AG20443 (cell line): ENCODE data around the gene PLXNA2.

Source experiments
- DNase-seq: peaks from one replicate; pipeline ENCODE4 v3.0.0; 2012; ENCODE audit warnings: low spot score, mixed read lengths

The PLXNA2 gene

DNA sequence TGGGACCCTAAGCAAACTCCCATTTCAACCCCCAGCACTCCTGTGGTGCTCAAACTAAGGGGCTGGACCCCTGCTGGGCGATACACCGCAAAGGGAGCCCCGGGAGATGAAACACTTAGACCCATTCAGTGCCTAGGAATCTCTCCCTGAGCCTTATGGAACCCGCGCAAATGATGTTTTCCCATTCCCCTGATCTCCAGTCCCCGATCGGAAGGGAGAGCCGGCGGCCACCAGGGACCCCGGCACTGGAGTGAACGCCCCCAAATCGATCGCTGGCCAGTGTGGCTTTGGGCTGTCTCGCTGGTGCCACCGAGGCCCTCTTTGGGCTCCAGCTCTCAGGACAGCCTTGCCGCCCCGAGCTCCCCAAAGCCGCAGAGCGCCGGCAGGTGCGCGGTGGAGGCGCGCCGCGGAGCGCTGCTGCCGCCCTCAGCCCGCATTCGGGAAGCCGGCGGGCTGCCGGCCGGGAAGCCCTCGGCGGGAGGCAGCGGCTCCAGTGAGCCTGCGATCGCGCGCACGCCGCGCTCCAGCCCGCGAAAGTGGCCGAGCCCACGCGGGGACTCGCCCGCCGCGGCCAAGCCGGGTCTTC lies 1.1 kb downstream of the PLXNA2 start:
- DNase-seq, result peak; percentile 64

DNA sequence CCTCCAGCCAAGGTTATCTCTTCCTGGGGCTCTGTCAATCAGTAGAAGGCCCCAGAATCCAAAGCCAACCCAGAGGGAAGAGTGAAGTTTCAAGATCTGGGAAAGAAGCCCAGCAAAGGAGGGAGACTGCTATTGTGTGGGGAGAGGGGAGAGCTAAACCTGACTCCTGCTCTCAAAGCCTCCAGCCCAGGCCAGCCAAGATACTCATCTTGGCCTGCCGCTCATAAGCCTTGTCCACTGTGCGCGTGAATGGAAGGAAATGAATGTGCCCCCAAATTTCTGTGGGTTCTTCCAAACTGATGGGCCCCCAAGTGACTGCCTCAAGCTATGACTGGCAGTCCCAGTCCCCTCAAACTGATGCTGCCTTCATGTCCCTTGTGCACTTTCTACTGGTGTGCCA lies 2.0 kb downstream of the PLXNA2 start:
- no peak for DNase-seq

DNA sequence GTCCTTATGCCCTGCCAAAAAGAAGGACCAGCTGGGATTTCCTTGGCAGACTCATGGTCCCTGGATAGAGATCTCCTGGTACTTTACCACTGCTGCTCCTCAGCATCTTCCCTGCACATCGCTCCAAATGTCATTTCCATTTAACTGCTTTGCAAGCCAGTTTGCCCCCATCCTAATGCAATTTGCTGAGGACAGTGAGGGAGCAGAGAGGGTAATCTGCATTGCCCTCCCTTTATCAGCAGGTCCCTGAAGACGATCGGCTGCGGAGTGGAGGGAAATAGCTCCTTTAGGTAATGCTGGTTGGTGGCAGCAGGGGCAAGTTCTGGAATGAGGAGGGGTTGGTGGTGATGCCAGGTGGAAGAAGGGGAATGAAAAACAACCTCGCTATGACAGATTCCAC lies 2.7 kb downstream of the PLXNA2 start:
- no peak for DNase-seq

DNA sequence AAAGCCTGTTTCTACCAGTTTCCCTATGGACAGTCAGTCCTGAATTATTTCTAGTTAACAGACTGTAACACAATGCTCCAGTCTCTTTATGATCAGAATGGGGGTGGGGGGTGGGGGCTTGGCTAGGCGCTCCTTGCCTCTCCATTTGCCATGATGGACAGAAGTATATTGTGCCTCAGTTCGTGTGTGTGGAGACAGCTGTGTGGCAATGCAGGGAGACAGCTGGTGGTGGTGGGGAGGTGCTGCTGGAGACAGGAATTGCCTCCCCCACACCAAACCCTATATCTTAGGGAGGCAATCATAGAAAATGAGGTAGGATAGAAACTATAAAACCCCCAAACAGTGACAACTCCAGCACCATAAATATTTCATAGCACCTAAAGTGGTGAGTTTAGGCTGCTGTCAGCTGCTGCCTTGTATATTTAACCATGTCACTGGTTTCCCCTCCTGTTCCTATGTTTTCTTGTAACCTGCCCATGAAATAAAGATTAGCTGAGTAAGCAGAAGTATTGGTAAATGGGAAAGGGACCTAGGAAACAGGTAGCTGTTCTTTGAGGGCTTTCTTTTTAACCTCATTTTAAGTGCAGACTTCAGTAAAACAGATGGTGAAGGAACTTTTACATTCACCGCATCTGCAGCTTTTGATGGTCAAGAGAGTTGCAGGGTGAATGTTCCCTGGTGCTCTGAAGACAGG lies 3.4 kb downstream of the PLXNA2 start:
- no peak for DNase-seq

DNA sequence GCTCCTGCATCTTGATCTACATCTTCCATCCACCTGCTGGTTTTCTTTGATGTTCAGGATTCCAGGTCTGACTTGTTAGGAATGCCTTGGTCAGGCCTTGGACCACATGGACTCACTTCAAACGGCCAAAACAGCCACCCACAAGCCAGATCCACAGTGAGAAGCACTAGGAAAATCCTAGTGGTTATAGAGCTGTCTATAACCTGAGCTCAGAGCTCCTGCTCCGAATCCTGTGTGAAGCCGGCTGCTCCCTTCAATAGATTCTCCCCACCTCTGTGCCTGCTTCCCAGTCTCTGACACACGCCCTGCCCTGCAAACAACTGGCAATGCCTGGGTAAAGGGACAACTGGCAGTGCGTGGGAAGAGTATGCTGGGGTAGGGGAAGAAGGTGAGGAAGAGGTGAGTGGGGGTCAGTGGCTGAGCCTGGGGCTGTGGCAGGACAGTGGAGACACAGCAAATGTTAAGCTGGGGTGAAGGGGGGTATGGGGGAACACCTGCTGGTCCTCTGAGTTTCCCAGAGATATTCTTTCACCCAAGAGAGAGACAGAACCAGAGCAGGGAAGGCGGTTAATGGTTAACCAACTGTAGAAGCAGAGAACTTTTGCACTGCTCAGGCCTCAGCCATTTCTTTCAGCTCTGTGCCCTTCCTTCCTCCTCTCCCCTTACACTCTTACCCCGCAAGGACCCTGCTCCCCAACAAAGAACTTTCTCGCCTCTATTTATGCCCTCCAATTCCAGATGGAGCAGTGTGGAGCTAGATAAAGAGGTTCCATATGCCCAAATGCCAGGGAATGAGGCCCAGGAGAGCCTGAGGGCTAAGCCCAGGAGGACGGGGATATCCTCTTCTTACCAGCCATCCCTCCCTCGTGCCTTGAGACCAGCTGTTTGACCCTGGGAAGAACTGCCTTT lies 4.5 kb downstream of the PLXNA2 start:
- DNase-seq, result no peak

DNA sequence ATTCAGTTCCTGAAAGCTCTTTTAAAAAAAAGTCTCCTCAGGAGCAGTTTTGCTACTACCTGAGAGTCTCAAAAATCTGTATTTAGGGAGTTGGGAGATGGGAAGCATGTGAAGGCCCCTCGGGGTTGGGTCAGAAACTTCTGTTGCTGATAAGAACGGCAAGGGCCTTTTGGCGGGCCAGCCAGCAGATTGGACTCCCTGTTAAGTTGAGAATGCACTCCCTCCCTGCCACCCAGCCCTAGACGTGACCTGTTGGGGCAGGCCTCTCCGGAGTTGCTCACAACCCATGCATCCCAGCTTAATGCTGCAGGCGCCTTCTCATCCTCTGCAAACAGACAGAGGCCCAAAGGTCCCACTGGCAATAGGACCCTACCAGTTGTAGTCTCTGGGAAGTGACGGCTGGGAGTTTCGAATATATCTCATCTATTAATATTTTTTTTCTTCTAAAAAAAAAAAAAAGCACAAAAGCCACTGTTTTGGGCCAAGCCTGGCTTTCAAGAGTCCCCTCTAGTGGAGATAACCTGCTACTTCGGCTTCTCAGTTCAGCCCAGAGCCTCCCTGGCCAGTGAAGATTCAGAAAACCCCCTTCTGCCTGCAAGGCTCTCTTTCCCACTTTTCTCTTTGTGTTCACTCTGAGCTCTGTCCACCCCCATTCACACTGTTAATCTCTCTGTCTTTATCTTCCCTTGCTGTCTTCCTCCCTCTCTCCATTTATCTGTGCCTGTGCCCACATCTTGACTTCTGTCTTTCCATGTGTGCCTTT lies 5.3 kb downstream of the PLXNA2 start:
- DNase-seq, result peak; percentile 74

DNA sequence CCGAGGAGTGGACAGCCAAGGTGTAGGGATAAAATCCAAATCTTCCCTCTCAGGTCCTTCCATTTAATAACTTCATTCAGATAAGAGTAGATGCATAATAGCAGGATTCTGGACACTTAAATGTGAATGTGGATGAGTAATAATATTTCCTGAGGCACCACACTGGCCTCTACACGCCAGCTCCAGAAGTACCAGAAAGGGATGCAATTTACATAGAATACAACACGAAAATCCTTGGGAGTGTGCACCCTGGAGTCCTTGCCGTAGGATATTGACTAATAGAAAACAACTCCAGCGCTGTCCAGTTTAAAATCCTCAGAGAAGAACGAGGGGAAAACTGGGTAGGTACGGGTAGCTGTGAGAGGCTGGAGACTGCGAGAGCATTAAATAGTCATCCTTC lies 6.9 kb downstream of the PLXNA2 start:
- DNase-seq, result no peak

DNA sequence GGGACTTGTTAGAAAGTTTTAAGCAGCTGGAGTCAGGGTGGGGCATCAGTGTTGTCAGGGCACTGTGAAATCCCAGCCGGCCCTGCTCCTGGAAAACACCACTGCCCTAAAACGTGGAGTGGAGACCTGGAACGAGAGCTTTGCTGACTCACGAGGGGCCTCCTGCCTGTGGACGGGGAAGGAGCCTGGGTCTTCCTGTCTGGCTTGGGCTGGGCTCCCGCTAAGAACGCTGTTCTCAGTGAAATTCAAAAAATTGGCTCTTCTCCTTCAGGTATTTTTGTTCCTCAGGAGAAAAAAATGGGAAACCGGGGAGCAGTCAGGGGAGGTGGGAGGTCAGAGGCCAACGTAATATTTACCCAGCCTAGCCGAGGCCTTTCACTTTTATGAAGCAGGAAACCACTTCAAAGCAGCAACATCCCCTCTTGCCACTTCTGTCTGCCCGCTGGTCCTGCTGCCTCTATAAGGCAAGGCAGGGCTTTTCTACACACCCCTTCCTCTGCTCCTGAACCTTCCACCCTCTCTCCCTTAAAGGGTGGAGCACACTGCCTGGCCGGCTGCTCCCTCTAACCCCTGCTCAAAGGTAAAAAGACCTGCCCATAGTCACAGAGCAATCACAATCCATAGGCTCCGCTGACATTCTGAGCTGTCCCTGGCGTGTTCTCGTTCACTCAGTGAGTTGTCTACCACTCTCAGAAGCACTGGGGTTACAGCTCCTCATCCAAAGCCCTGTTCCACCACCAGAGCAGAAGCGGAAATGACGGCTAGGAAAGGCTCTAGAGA lies 8.0 kb downstream of the PLXNA2 start:
- DNase-seq, result peak; percentile 75

- no peak for DNase-seq
Observed at GRCh38 chr1:208235356-208235981, 8.7 kb downstream of the PLXNA2 start.

DNA sequence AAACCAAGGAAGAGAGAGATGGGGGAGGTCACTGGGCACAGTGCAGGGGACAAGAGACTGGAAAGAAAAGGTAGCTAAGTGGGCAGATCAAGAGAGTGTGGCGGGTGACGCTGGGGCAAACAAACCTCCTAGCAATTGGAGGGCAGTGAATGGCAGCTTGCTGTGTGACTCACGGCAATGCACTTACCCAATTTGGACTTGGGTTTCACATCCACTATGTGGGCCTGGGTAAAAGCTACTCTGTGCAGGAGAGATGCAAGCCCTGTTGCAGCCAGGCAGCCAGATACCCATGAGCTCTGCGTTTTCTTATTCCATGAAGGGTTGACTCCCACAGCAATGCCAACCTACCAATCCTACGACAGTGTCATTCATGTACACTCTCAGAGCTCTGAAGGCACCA lies 9.5 kb downstream of the PLXNA2 start:
- DNase-seq, result no peak

DNA sequence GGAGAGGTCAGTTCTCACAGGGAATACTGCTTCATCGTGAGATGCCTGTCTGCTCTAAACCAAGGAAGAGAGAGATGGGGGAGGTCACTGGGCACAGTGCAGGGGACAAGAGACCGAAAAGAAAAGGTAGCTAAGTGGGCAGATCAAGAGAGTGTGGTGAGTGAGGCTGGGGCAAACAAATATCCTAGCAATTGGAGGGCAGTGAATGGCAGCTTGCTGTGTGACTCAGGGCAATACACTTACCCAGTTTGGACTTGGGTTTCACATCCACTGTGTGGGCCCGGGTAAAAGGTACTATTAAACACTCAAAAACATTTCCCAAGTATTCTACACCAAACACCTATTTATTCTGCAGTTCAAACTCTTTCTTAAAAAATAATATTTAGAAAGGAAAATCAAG lies 10.2 kb downstream of the PLXNA2 start:
- no peak for DNase-seq

DNA sequence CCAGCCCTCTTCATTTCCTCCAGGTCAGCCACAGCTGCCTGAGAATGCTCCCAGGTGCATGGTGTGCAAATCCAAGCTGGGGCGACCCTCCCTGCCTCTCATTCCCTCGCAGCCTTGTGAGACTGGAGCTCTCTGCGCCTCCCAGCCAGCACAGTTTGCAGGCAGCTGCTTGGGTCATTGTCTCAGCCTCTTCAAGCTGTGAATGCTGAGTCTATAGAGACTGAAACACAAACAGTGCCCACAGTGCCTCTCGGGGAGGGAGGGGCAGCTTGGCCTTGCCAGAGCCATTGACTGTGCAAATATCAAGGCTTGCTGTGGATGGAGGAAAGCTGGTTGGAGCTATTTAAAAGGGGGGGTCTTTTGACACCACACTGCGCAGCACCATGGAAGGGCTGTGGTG lies 10.6 kb downstream of the PLXNA2 start:
- no peak for DNase-seq

DNA sequence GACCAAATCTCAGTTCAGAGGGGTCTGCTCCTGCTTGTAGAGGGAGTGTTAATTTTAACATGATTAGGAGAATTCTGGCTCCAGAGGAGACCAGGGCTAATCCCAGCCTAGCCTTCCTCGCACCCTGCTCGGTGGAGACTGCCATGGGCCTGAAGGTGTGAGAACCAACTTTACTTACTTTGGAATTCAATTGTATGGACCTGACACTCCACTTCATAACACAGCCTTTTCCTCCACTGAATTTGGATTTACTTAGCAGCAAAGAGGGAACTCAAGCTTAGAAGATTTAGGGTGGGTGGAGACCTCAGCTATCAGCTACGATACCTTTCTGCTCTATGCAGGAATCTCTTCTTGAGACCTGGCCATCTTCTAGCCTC lies 11.5 kb downstream of the PLXNA2 start:
- no peak for DNase-seq

- DNase-seq, result peak; percentile 37
Observed at GRCh38 chr1:208231881-208232661, 12.1 kb downstream of the PLXNA2 start.

GRCh38 chr1:208230668-208231529 lies 13.3 kb downstream of the PLXNA2 start:
- DNase-seq, result no peak

DNA sequence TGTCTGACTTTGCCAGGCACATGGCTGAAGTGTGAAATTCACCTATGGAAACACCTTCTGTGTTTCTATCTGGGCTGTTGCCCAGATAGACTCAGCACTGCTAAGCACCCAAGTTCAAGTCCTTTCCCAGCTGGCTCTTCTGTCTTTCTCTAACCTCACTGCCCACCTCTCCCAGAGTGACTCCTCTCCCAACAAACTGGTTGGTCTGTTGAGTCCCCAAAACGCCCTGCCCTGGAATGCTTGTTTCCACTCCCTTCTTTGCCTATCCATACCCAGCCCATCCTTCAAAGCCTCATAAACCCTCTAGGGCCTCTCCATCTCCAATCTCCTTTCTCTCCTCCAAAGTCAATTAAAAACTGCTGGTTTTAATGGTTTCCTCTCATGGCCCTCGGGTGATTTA lies 15.6 kb downstream of the PLXNA2 start:
- no peak for DNase-seq

DNA sequence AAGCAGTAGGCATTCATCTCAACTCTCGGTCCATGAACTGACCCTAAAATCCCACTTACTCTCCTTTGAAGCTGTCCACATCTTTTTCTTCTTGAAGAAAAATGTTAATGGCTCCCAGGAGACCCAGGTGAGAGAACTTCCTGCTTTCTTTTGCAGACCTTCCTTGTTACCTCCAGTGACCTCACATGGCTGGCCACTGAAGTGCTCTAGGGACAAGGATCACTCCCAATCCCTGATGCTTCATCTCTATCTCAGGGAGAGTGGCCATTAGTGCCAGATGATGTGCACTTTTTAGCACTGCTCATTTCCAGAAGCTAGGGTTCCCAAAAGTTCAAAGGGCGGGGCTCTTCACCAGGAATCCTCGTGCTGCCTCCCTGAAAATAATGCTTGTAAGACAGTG lies 16.2 kb downstream of the PLXNA2 start:
- DNase-seq, result no peak

DNA sequence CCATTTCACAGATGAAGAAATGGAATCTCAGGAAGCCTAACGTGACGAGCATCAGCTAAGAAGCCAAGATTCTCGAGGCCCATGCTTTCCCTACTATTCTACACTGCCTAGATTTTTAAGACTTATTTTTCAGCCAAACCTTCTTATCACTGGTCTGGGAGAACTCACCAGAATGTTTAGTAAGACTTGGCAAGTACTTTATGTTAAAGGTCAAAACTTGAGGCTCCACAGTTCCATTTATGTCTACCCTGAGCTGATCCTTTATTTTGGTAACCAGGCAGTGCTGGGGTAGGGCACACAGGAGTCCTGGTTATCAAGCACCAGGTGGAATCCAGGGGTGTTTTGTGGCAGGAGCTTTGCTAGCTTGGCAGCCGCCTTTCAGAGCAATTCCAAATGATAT lies 16.8 kb downstream of the PLXNA2 start:
- no peak for DNase-seq
